H9 (cell line): ENCODE measurements around the gene GRWD1. TPM values are rescaled to one million over a fixed set of nuclear protein-coding genes. Genes with fewer than 3 reads are reported as not detected.

ENCODE experiments used
- DNase-seq: peaks from one replicate; pipeline ENCODE4 v3.0.0-alpha.2; 2017
- H2AFZ ChIP-seq: one replicate; pipeline ENCODE4 v1.6.1; 2013; ENCODE audit warnings: mild to moderate bottlenecking, low read length, control low read depth, moderate library complexity
- H2AK5ac ChIP-seq: 2 replicates; pipeline ENCODE4 v1.6.1; 2013; ENCODE audit warnings: low read length, control low read depth, mixed read lengths; ENCODE audit not compliant: insufficient read length
- H2BK120ac ChIP-seq: one replicate; pipeline ENCODE4 v1.6.1; 2013; ENCODE audit warnings: low read depth, mild to moderate bottlenecking, low read length, control low read depth, inconsistent platforms; ENCODE audit not compliant: poor library complexity, severe bottlenecking
- H2BK12ac ChIP-seq: 2 replicates; pipeline ENCODE4 v1.6.1; 2013; ENCODE audit warnings: low read length, control low read depth, mixed read lengths, low read depth; ENCODE audit not compliant: insufficient read length
- H2BK15ac ChIP-seq: 2 replicates; pipeline ENCODE4 v1.6.1; 2013; ENCODE audit warnings: low read depth, low read length, control low read depth
- H2BK20ac ChIP-seq: one replicate; pipeline ENCODE4 v1.6.1; 2013; ENCODE audit warnings: low read depth, mild to moderate bottlenecking, low read length, control low read depth, inconsistent platforms; ENCODE audit not compliant: poor library complexity, severe bottlenecking
- H2BK5ac ChIP-seq: 2 replicates; pipeline ENCODE4 v1.6.1; 2013; ENCODE audit warnings: low read length, control low read depth, mixed read lengths; ENCODE audit not compliant: insufficient read length
- H3K14ac ChIP-seq: 2 replicates; pipeline ENCODE4 v1.6.1; 2013; ENCODE audit warnings: low read length, control low read depth; ENCODE audit not compliant: insufficient read depth
- H3K18ac ChIP-seq: 2 replicates; pipeline ENCODE4 v1.6.1; 2013; ENCODE audit warnings: low read depth, mild to moderate bottlenecking, mixed read lengths, low read length, control low read depth; ENCODE audit not compliant: insufficient read length
- H3K23ac ChIP-seq: 2 replicates; pipeline ENCODE4 v1.6.1; 2013; ENCODE audit warnings: low read length, control low read depth, mixed read lengths, low read depth; ENCODE audit not compliant: insufficient read length
- H3K23me2 ChIP-seq: 2 replicates; pipeline ENCODE4 v1.6.1; 2013; ENCODE audit warnings: low read depth, mild to moderate bottlenecking, mixed read lengths, low read length, control low read depth; ENCODE audit not compliant: insufficient read length, poor library complexity, severe bottlenecking
- H3K27ac ChIP-seq: 2 replicates; pipeline ENCODE4 v1.5.1; 2013; ENCODE audit warnings: low read length, control low read depth, mixed read lengths, low read depth; ENCODE audit not compliant: insufficient read length
- H3K27me3 ChIP-seq: 2 replicates; pipeline ENCODE4 v1.6.1; 2013; ENCODE audit warnings: low read length, control low read depth, inconsistent platforms; ENCODE audit not compliant: insufficient read depth
- H3K4ac ChIP-seq: 2 replicates; pipeline ENCODE4 v1.6.1; 2013; ENCODE audit warnings: low read depth, mild to moderate bottlenecking, control low read depth, inconsistent platforms, low read length, moderate library complexity
- H3K4me1 ChIP-seq: 2 replicates; pipeline ENCODE4 v1.6.1; 2013; ENCODE audit warnings: low read length, control low read depth, inconsistent platforms; ENCODE audit not compliant: insufficient read depth
- H3K4me2 ChIP-seq: 2 replicates; pipeline ENCODE4 v1.6.1; 2013; ENCODE audit warnings: low read length, control low read depth, mixed read lengths; ENCODE audit not compliant: insufficient read length, insufficient read depth
- H3K56ac ChIP-seq: 2 replicates; pipeline ENCODE4 v1.6.1; 2013; ENCODE audit warnings: low read depth, mild to moderate bottlenecking, mixed read lengths, low read length, control low read depth; ENCODE audit not compliant: insufficient read length
- H3K79me1 ChIP-seq: 2 replicates; pipeline ENCODE4 v1.6.1; 2013; ENCODE audit warnings: low read depth, mild to moderate bottlenecking, moderate library complexity, low read length, control low read depth, inconsistent platforms; ENCODE audit not compliant: insufficient read depth, poor library complexity, severe bottlenecking
- H3K79me2 ChIP-seq: 2 replicates; pipeline ENCODE4 v1.6.1; 2013; ENCODE audit warnings: low read length, control low read depth, inconsistent platforms; ENCODE audit not compliant: insufficient read depth
- H3K9ac ChIP-seq: 2 replicates; pipeline ENCODE4 v1.6.1; 2013; ENCODE audit warnings: low read length, control low read depth, mixed read lengths; ENCODE audit not compliant: insufficient read length; ENCODE audit errors: extremely low read depth
- H3K9me3 ChIP-seq: one replicate; pipeline ENCODE4 v1.6.1; 2013; ENCODE audit warnings: low read depth, low read length, inconsistent platforms; ENCODE audit not compliant: control insufficient read depth
- H3T11ph ChIP-seq: one replicate; pipeline ENCODE4 v1.6.1; 2013; ENCODE audit warnings: mild to moderate bottlenecking, low read length, control low read depth, inconsistent platforms
- H4K20me1 ChIP-seq: one replicate; pipeline ENCODE4 v1.6.1; 2013; ENCODE audit not compliant: control insufficient read depth, insufficient read length, insufficient read depth
- H4K5ac ChIP-seq: 2 replicates; pipeline ENCODE4 v1.6.1; 2013; ENCODE audit warnings: low read depth, mild to moderate bottlenecking, mixed read lengths, low read length, control low read depth; ENCODE audit not compliant: insufficient read length
- H4K8ac ChIP-seq: replicated peaks from 2 replicates; pipeline ENCODE4 v1.6.1; 2013; ENCODE audit warnings: low read length, control low read depth, mixed read lengths, low read depth; ENCODE audit not compliant: insufficient read length
- H4K91ac ChIP-seq: 2 replicates; pipeline ENCODE4 v1.6.1; 2013; ENCODE audit warnings: low read depth, mild to moderate bottlenecking, moderate library complexity, mixed read lengths, low read length, control low read depth; ENCODE audit not compliant: insufficient read length
- H3K27ac Mint-ChIP-seq, 3 experiments: 2 replicates in 2 of 3; 3 replicates in 1 of 3; pipeline ENCODE4 v1.8.0; 2020 to 2021; ENCODE audit warnings: mixed read lengths in 3 of 3, mild to moderate bottlenecking in 1 of 3, moderate library complexity in 1 of 3
- H3K27me3 Mint-ChIP-seq: 2 replicates; pipeline ENCODE4 v1.8.0; 2021; ENCODE audit warnings: low read depth, mild to moderate bottlenecking, moderate library complexity, mixed read lengths
- H3K36me3 Mint-ChIP-seq, 3 experiments: 2 replicates in 2 of 3; 3 replicates in 1 of 3; pipeline ENCODE4 v1.8.0; 2020 to 2021; ENCODE audit warnings: low read depth in 3 of 3, mixed read lengths in 3 of 3; ENCODE audit not compliant: insufficient read depth in 1 of 3
- H3K4me1 Mint-ChIP-seq, 2 experiments: 2 replicates each; pipeline ENCODE4 v1.8.0; 2020; ENCODE audit warnings: mixed read lengths in 2 of 2
- H3K4me3 Mint-ChIP-seq, 2 experiments: 2 replicates in 1 of 2; 3 replicates in 1 of 2; pipeline ENCODE4 v1.8.0; 2020 to 2021; ENCODE audit warnings: mild to moderate bottlenecking in 2 of 2, mixed read lengths in 2 of 2, moderate library complexity in 1 of 2
- H3K9me3 Mint-ChIP-seq, 2 experiments: 2 replicates in 1 of 2; 3 replicates in 1 of 2; pipeline ENCODE4 v1.8.0; 2020; ENCODE audit warnings: mild to moderate bottlenecking in 2 of 2, mixed read lengths in 2 of 2, moderate library complexity in 1 of 2
- WGBS: extraction: QIAGEN DNeasy Blood & Tissue Kit; methylation state at CpG from one replicate; pipeline ENCODE4 v1.1.7; 2013; ENCODE audit warnings: missing lambda C conversion rate, low lambda C conversion rate, mixed read lengths; ENCODE audit not compliant: insufficient read length; ENCODE audit errors: extremely low coverage; 5-methylcytosine and 5-hydroxymethylcytosine counted together
- total RNA-seq: library from RNA; stranded (reverse); gene quantifications from 2 replicates; pipeline ENCODE4 v1.2.1, GENCODE V29; 2021
- TF ChIP-seq, protein P1 (sequence below): fragments of 200-600 bp; sonication (generic); conservative IDR thresholded peaks from 3 replicates; pipeline ENCODE4 v1.8.0; 2021; ENCODE audit warnings: antibody characterized with exemption, mild to moderate bottlenecking

The GRWD1 gene
- total RNA-seq, 1 experiment from 2014 or later, result 92.0 TPM

DNA sequence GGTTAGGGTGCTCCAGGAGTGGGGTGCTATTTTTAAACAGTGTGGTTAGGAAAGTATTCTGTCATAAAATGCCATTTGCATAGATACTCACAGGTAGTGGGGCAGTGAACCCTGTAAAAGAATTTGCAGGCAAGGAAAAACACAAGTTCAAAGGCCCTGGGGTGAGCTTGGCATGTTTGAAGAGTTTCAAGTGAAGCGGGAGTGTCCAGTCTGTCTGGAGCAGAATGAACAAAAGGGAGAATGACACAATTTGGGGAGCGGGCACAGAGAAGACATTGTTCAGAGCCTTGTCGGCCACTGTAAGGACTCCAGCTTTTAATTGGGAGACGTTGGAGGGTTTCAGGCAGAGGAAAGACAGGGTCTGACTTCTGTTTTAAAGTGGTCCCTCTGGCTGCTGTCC lies 2.8 kb downstream of the GRWD1 start:
- Histone ChIP-seq H3T11ph (no peak overlapping the region), H4K20me1 (no peaks in the 10 kb centered on the region), H3K79me2 (0 out of 2 replicates have a peak, but pooled peaks cover 2% of the 10 kb centered on the region), H2BK5ac (no peak overlapping the region), H3K14ac (no peak overlapping the region), H4K8ac (no peak overlapping the region), H3K27me3 (no peaks in the 10 kb centered on the region), H2BK15ac (no peak overlapping the region), H3K9ac (no peak overlapping the region), H3K56ac (no peak overlapping the region), H3K4ac (no peak overlapping the region), H2BK12ac (no peak overlapping the region), H2AK5ac (no peak overlapping the region), H3K9me3 (no peaks in the 10 kb centered on the region), H3K4me2 (no peak overlapping the region), H4K91ac (no peak overlapping the region), H3K23ac (no peak overlapping the region), H3K18ac (no peak overlapping the region), H3K4me1 (peaks cover 2% of the 10 kb centered on the region; the same call in 1 of the 2 replicates), H2AFZ (no peak overlapping the region), H3K79me1 (peaks cover 3% of the 10 kb centered on the region), H2BK20ac (no peak overlapping the region), H4K5ac (no peak overlapping the region), H3K23me2 (peaks cover 8% of the 10 kb centered on the region), H3K27ac (no peak overlapping the region), H2BK120ac (no peak overlapping the region)
- no CpG with 5 or more reads among the region's 4 CpGs for WGBS
- H3K36me3 Mint-ChIP-seq, result peaks cover 38 to 74% (median 61%) of the 10 kb centered on the region in 3 experiments
- no peak overlapping the region; a peak in 1 of 7 replicates for H3K27ac Mint-ChIP-seq
- no peak for DNase-seq
- peaks cover 13 to 17% of the 10 kb centered on the region in 2 experiments for H3K4me1 Mint-ChIP-seq
- TF ChIP-seq, protein P1, sequence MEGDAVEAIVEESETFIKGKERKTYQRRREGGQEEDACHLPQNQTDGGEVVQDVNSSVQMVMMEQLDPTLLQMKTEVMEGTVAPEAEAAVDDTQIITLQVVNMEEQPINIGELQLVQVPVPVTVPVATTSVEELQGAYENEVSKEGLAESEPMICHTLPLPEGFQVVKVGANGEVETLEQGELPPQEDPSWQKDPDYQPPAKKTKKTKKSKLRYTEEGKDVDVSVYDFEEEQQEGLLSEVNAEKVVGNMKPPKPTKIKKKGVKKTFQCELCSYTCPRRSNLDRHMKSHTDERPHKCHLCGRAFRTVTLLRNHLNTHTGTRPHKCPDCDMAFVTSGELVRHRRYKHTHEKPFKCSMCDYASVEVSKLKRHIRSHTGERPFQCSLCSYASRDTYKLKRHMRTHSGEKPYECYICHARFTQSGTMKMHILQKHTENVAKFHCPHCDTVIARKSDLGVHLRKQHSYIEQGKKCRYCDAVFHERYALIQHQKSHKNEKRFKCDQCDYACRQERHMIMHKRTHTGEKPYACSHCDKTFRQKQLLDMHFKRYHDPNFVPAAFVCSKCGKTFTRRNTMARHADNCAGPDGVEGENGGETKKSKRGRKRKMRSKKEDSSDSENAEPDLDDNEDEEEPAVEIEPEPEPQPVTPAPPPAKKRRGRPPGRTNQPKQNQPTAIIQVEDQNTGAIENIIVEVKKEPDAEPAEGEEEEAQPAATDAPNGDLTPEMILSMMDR, result no peak
- H3K27me3 Mint-ChIP-seq, result no peaks in the 10 kb centered on the region
- H3K9me3 Mint-ChIP-seq, result no peaks in the 10 kb centered on the region; a peak in 1 of 5 replicates
- no peak overlapping the region for H3K4me3 Mint-ChIP-seq
